ENCODE measurements around the gene CPXM1.

CPXM1 gene

GRCh38 chr20:2762578-2763131 is 37.8 kb downstream of the CPXM1 start:
- no peak for DNase-seq

- DNase-seq: no peak
Measured at GRCh38 chr20:2761885-2762284, 38.5 kb downstream of the CPXM1 start.

GRCh38 chr20:2760952-2761305 is 39.5 kb downstream of the CPXM1 start:
- DNase-seq: no peak

GRCh38 chr20:2760297-2760951 is 40.0 kb downstream of the CPXM1 start:
- no peak for DNase-seq

- no peak for DNase-seq
Measured at GRCh38 chr20:2759603-2760296, 40.7 kb downstream of the CPXM1 start.

- DNase-seq: peak; percentile 16
Measured at GRCh38 chr20:2759143-2759542, 41.3 kb downstream of the CPXM1 start.

GRCh38 chr20:2757969-2758368 is 42.5 kb downstream of the CPXM1 start:
- peak; percentile 48 for DNase-seq

- no peak for DNase-seq
Measured at GRCh38 chr20:2757001-2757400, 43.4 kb downstream of the CPXM1 start.

- peak; percentile 44 for DNase-seq
Measured at GRCh38 chr20:2756056-2756611, 44.3 kb downstream of the CPXM1 start.

GRCh38 chr20:2755451-2756055 is 44.9 kb downstream of the CPXM1 start:
- no peak for DNase-seq

GRCh38 chr20:2754424-2754823 is 46.0 kb downstream of the CPXM1 start:
- DNase-seq: no peak

- no peak for DNase-seq
Measured at GRCh38 chr20:2753461-2754040, 46.9 kb downstream of the CPXM1 start.

GRCh38 chr20:2752567-2753460 is 47.6 kb downstream of the CPXM1 start:
- DNase-seq: peak; percentile 60

GRCh38 chr20:2751878-2752566 is 48.4 kb downstream of the CPXM1 start:
- DNase-seq: no peak

GRCh38 chr20:2751347-2751877 is 49.0 kb downstream of the CPXM1 start:
- DNase-seq: no peak

GRCh38 chr20:2750491-2751251 is 49.8 kb downstream of the CPXM1 start:
- no peak for DNase-seq

GRCh38 chr20:2749951-2750490 is 50.4 kb downstream of the CPXM1 start:
- no peak for DNase-seq

- no peak for DNase-seq
Measured at GRCh38 chr20:2749343-2749950, 51.0 kb downstream of the CPXM1 start.

GRCh38 chr20:2748551-2749342 is 51.7 kb downstream of the CPXM1 start:
- DNase-seq: no peak
